Stimulated activated CD4-positive, alpha-beta T cell treated with anti-CD3 and anti-CD28 coated beads, Interleukin-2, amount 100 ng/mL, for 24 hours (primary cell): Measurements from ENCODE around the gene SLC12A4.
"Not testable (repeated sequence)": the region's sequence is repeated elsewhere in the genome, so short reads cannot be mapped to it uniquely, and the experiment has no call there.

ENCODE experiments used
- DNase-seq, 2 donors: peaks; one replicate each; pipeline ENCODE4 v3.0.0-alpha.2; 2020

Gene SLC12A4

GRCh38 chr16:67968400-67969253, at the start of gene SLC12A4:
Gene SLC12A4 (minus strand): TSS chr16:67968637. CDS start chr16:67968553, 84 bp downstream.
- peak; percentile 87 to 93 for DNase-seq

- no peak for DNase-seq
These were observed 47.2 kb upstream of the SLC12A4 start, which contains the start of gene DPEP2NB for GRCh38 chr16:68015681-68016080. Gene DPEP2NB (minus strand): TSS chr16:68015911. CDS start chr16:68015770, 141 bp downstream.

- DNase-seq: no peak
These were observed 45.0 kb upstream of the SLC12A4 start for GRCh38 chr16:68013440-68013839.

GRCh38 chr16:68009872-68010271, 41.4 kb upstream of the SLC12A4 start:
- DNase-seq: not testable (repeated sequence)

GRCh38 chr16:68009157-68009735, 40.8 kb upstream of the SLC12A4 start:
- DNase-seq: no peak

GRCh38 chr16:68005786-68006286, 37.4 kb upstream of the SLC12A4 start:
- DNase-seq: no peak

GRCh38 chr16:68005211-68005610, 36.8 kb upstream of the SLC12A4 start:
- DNase-seq: no peak

- DNase-seq: no peak
These were observed 34.6 kb upstream of the SLC12A4 start for GRCh38 chr16:68003031-68003430.

GRCh38 chr16:68000450-68000849, 32.0 kb upstream of the SLC12A4 start:
- no peak for DNase-seq

GRCh38 chr16:67999985-68000384, 31.5 kb upstream of the SLC12A4 start:
- DNase-seq: no peak

- peak in 1 of 2 donors; percentile 48 for DNase-seq
These were observed 30.6 kb upstream of the SLC12A4 start, which contains the start of gene DPEP2 for GRCh38 chr16:67998779-67999688. Gene DPEP2 (minus strand): TSS chr16:67999484. CDS start chr16:67993212, 6,272 bp downstream.

GRCh38 chr16:67998231-67998778, 29.9 kb upstream of the SLC12A4 start:
- DNase-seq: not testable (repeated sequence)

- no peak for DNase-seq
These were observed 28.2 kb upstream of the SLC12A4 start for GRCh38 chr16:67996666-67997065.

- peak in 1 of 2 donors; percentile 39 for DNase-seq
These were observed 27.0 kb upstream of the SLC12A4 start for GRCh38 chr16:67995423-67995822.

GRCh38 chr16:67994040-67994408, 25.6 kb upstream of the SLC12A4 start:
- DNase-seq: not testable (repeated sequence)

GRCh38 chr16:67993207-67994039, 25.0 kb upstream of the SLC12A4 start:
- DNase-seq: peak; percentile 85 to 89

- DNase-seq: no peak
These were observed 24.3 kb upstream of the SLC12A4 start for GRCh38 chr16:67992661-67993206.

GRCh38 chr16:67990018-67990386, 21.6 kb upstream of the SLC12A4 start:
- DNase-seq: no peak

GRCh38 chr16:67989322-67990017, 21.0 kb upstream of the SLC12A4 start:
- no peak for DNase-seq

GRCh38 chr16:67988675-67989074, 20.2 kb upstream of the SLC12A4 start:
- no peak for DNase-seq
